ENCODE data around the gene SRGAP2B.
"Not testable (repeated sequence)": the region's sequence is repeated elsewhere in the genome, so short reads cannot be mapped to it uniquely, and the experiment has no call there.

SRGAP2B gene

GRCh38 chr1:144938627-144939026, 156.5 kb downstream of the SRGAP2B start:
- DNase-seq, result not testable (repeated sequence)

- not testable (repeated sequence) for DNase-seq
Observed at GRCh38 chr1:144936186-144936732, 158.9 kb downstream of the SRGAP2B start.

- DNase-seq, result not testable (repeated sequence)
Observed at GRCh38 chr1:144935310-144935709, 159.8 kb downstream of the SRGAP2B start.

GRCh38 chr1:144933014-144933413, 162.1 kb downstream of the SRGAP2B start:
- not testable (repeated sequence) for DNase-seq

- DNase-seq, result not testable (repeated sequence)
Observed at GRCh38 chr1:144932153-144932552, 163.0 kb downstream of the SRGAP2B start.

GRCh38 chr1:144931553-144931952, 163.6 kb downstream of the SRGAP2B start:
- not testable (repeated sequence) for DNase-seq

- not testable (repeated sequence) for DNase-seq
Observed at GRCh38 chr1:144930085-144930777, 164.9 kb downstream of the SRGAP2B start.

- DNase-seq, result not testable (repeated sequence)
Observed at GRCh38 chr1:144927292-144927691, 167.8 kb downstream of the SRGAP2B start.

- not testable (repeated sequence) for DNase-seq
Observed at GRCh38 chr1:144923640-144924039, 171.5 kb downstream of the SRGAP2B start.

- DNase-seq, result not testable (repeated sequence)
Observed at GRCh38 chr1:144922785-144923184, 172.3 kb downstream of the SRGAP2B start.

- DNase-seq, result not testable (repeated sequence)
Observed at GRCh38 chr1:144919106-144919505, 176.0 kb downstream of the SRGAP2B start.

GRCh38 chr1:144918027-144918603, 177.0 kb downstream of the SRGAP2B start:
- not testable (repeated sequence) for DNase-seq

GRCh38 chr1:144917154-144918026, 177.7 kb downstream of the SRGAP2B start:
- not testable (repeated sequence) for DNase-seq

GRCh38 chr1:144913977-144914734, 181.0 kb downstream of the SRGAP2B start:
- DNase-seq, result not testable (repeated sequence)

- not testable (repeated sequence) for DNase-seq
Observed at GRCh38 chr1:144913458-144913857, 181.7 kb downstream of the SRGAP2B start.

GRCh38 chr1:144910729-144911128, 184.4 kb downstream of the SRGAP2B start:
- DNase-seq, result not testable (repeated sequence)

- not testable (repeated sequence) for DNase-seq
Observed at GRCh38 chr1:144900841-144901240, 194.3 kb downstream of the SRGAP2B start.

GRCh38 chr1:144894454-144895201, 200.5 kb downstream of the SRGAP2B start:
- DNase-seq, result not testable (repeated sequence)

- DNase-seq, result not testable (repeated sequence)
Observed at GRCh38 chr1:144893710-144894438, 201.3 kb downstream of the SRGAP2B start.

GRCh38 chr1:144893062-144893461, 202.1 kb downstream of the SRGAP2B start:
- DNase-seq, result not testable (repeated sequence)
